ENCODE data around the gene TCF23.

- TF ChIP-seq CTCF (IDR thresholded peaks at IDR 0.05; ENCODE audit: low read depth, low read length, poor library complexity, severe bottlenecking) = no peak
- no peak for TF ChIP-seq EZH2phosphoT487 (IDR thresholded peaks at IDR 0.05; ENCODE audit: borderline replicate concordance, low read length)
These were observed 12.1 kb upstream of the TCF23 start for GRCh38 chr2:27136751-27137150.
